ENCODE measurements around the gene PDE6B.

DNA sequence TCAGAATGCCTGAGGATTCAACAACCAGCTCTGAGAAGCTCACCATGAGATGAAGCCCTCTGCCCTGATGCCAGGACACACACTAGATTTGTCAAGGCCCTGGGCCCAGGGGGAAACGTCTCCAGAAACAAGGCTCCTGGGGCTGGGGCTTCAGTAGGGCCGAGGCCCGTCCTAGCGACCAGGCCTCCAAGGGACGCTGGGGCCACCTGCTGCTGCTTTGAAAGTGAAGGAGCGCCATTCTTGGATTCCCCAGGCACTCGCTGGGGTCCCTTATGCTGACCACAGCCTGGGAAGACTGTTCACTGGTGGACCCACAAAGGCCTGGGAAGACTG lies 23.9 kb downstream of the PDE6B start:
- TF ChIP-seq EP300 (IDR thresholded peaks at IDR 0.05), result no peak
- no peak for TF ChIP-seq CTCF (IDR thresholded peaks at IDR 0.05)
- TF ChIP-seq POLR2A (IDR thresholded peaks at IDR 0.05), result no peak

Measured in gastroesophageal sphincter (tissue), 3 donors.